Measurements from ENCODE around the gene TTYH3.

TTYH3 gene

GRCh38 chr7:2644220-2644561, 12.4 kb downstream of the TTYH3 start:
- H3K27ac Mint-ChIP-seq = peak overlapping the region; percentile 97
- H3K36me3 Mint-ChIP-seq = no peaks in the 10 kb centered on the region
- peaks cover 24% of the 10 kb centered on the region for H3K4me1 Mint-ChIP-seq
- ATAC-seq (no peak), DNase-seq (ENCODE audit: low spot score in 2 of 2) (no peak)
- peak overlapping the region; percentile 82 for H3K4me3 Mint-ChIP-seq
- H3K9me3 Mint-ChIP-seq = no peaks in the 10 kb centered on the region

DNA sequence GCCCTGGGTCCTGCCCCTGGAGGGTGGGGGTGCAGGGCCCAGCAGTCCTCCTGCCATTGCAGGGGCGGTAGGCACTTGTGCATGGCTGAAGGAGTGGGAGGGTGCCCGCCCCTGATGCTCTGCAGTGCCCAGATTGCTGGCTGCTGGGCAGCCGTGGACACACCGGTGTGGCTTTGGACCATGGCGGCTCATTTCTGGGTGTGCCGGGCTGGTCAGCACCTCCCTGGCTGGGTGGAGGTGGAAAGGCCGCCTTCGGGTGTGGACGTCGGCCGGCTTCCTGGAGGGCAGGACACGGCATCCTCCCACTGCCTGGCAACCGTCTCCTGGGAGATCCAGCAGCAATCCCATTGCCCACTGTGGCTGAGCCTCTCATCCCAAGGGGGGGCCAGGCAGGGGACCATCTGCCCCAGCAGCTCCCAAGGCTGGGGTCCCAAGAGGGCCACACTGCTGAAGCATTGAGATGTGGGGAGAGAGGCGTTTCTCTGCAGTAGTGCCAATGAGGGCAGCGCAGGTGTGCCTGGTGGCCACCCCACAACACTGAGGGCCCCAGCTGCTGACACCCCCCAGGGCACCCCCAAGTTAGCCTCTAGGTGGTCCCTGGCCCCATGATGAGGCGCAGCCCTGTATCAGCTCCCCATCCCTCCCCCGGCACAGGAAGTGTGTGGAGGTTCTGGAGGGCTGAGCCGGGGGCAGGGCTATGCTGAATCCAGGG, 12.9 kb downstream of the TTYH3 start:
- no peak for DNase-seq (ENCODE audit: low spot score in 2 of 2)
- ATAC-seq = peak; percentile 65
- peaks cover 24% of the 10 kb centered on the region for H3K4me1 Mint-ChIP-seq

GRCh38 chr7:2645274-2645868, 13.6 kb downstream of the TTYH3 start:
- H3K9me3 Mint-ChIP-seq = no peaks in the 10 kb centered on the region
- peaks cover 24% of the 10 kb centered on the region for H3K4me1 Mint-ChIP-seq
- peak overlapping the region; percentile 82 for H3K4me3 Mint-ChIP-seq
- DNase-seq (ENCODE audit: low spot score in 2 of 2) = peak in 1 of 2 donors; percentile 74
- H3K27ac Mint-ChIP-seq = peak overlapping the region; percentile 97
- H3K36me3 Mint-ChIP-seq = no peaks in the 10 kb centered on the region
- peak; percentile 72 for ATAC-seq

More for the DNA sequence above, 12.9 kb downstream of the TTYH3 start:
- Mint-ChIP-seq H3K36me3 (no peaks in the 10 kb centered on the region), H3K27ac (peak overlapping the region; percentile 97), H3K4me3 (peak overlapping the region; percentile 82), H3K9me3 (no peaks in the 10 kb centered on the region)

DNA sequence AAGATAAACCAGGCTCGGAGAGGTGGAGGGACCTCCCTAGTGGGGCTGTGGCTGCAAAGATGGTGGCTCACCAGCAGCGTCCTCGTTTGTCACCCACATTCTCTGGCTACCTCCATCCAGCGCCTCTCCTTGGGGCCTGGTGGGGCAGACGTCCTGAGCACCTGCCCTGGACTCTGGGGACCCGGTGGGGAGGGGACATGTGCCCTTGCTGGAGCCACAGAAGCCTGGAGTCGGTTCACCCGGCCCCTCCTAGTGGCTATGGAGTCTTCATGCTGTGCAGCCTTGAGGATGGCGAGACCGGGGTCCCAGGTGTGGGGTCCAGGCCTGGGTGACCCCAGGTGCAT, 14.5 kb downstream of the TTYH3 start:
- no peak for ATAC-seq
- Mint-ChIP-seq H3K4me1 (peaks cover 24% of the 10 kb centered on the region), H3K9me3 (no peaks in the 10 kb centered on the region), H3K4me3 (no peak overlapping the region), H3K27ac (no peak overlapping the region), H3K36me3 (no peaks in the 10 kb centered on the region)
- DNase-seq (ENCODE audit: low spot score in 2 of 2) = no peak

GRCh38 chr7:2646680-2647571, 15.1 kb downstream of the TTYH3 start:
- ATAC-seq = no peak
- Mint-ChIP-seq H3K4me3 (no peak overlapping the region), H3K9me3 (no peaks in the 10 kb centered on the region), H3K4me1 (peaks cover 24% of the 10 kb centered on the region), H3K27ac (no peak overlapping the region), H3K36me3 (no peaks in the 10 kb centered on the region)
- no peak for DNase-seq (ENCODE audit: low spot score in 2 of 2)

- no peak for DNase-seq (ENCODE audit: low spot score in 2 of 2)
- ATAC-seq = no peak
- H3K4me1 Mint-ChIP-seq = peaks cover 24% of the 10 kb centered on the region
- no peak overlapping the region for H3K27ac Mint-ChIP-seq
- H3K36me3 Mint-ChIP-seq = no peaks in the 10 kb centered on the region
- H3K9me3 Mint-ChIP-seq = no peaks in the 10 kb centered on the region
- no peak overlapping the region for H3K4me3 Mint-ChIP-seq
Observed at GRCh38 chr7:2647594-2648172, 15.9 kb downstream of the TTYH3 start.

GRCh38 chr7:2649139-2649838, 17.5 kb downstream of the TTYH3 start:
- no peak for ATAC-seq
- Mint-ChIP-seq H3K4me1 (peaks cover 15% of the 10 kb centered on the region), H3K4me3 (no peak overlapping the region), H3K36me3 (no peaks in the 10 kb centered on the region), H3K9me3 (no peaks in the 10 kb centered on the region), H3K27ac (no peak overlapping the region)
- no peak for DNase-seq (ENCODE audit: low spot score in 2 of 2)

GRCh38 chr7:2649991-2650390, 18.2 kb downstream of the TTYH3 start:
- Mint-ChIP-seq H3K36me3 (no peaks in the 10 kb centered on the region), H3K9me3 (no peaks in the 10 kb centered on the region), H3K4me1 (peaks cover 8% of the 10 kb centered on the region), H3K4me3 (no peak overlapping the region), H3K27ac (no peak overlapping the region)
- ATAC-seq (no peak), DNase-seq (ENCODE audit: low spot score in 2 of 2) (no peak)

DNA sequence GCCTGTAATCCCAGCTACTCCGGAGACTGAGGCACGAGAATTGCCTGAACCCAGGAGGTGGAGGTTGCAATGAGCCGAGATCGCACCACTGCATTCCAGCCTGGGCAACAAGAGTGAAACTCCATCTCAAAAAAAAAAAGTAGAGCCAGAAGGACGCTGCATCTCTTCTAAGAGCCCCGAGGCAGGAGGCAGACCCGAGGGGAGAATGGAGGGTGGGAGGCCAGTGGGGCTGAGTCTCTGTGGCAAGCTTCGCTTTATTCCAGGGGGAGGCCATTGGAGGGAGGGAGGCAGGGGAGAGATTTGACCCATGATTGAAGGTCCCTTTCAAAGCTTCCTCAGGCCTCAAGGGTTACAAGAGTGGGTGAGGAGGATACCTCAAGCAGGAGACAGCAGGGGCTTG, 18.7 kb downstream of the TTYH3 start:
- H3K4me3 Mint-ChIP-seq = no peak overlapping the region
- H3K9me3 Mint-ChIP-seq = no peaks in the 10 kb centered on the region
- ATAC-seq (no peak), DNase-seq (ENCODE audit: low spot score in 2 of 2) (no peak)
- H3K36me3 Mint-ChIP-seq = no peaks in the 10 kb centered on the region
- H3K27ac Mint-ChIP-seq = peak overlapping the region; percentile 54
- peaks cover 4% of the 10 kb centered on the region for H3K4me1 Mint-ChIP-seq

DNA sequence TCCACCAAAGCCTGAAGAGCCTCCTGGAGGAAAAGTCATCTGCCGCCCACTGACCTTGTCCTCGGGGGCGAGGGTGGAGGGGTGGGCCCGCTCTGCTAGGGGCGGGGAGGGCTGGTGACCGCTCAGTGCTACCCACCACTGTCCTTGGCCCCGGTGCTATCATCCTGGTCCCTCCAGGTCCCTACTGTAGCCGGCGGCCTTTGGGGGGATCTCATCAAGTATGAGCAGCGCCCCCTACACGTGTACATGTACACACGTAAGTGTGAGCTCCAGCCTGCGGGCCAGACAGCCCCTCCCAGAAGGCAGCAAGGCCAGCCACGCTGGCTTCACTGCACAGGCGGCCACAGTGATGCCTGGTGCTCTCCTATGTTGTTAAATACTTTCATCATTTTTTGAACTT, 19.6 kb downstream of the TTYH3 start:
- H3K9me3 Mint-ChIP-seq = no peaks in the 10 kb centered on the region
- no peak overlapping the region for H3K4me3 Mint-ChIP-seq
- ATAC-seq (no peak), DNase-seq (ENCODE audit: low spot score in 2 of 2) (no peak)
- no peaks in the 10 kb centered on the region for H3K4me1 Mint-ChIP-seq
- no peaks in the 10 kb centered on the region for H3K36me3 Mint-ChIP-seq
- no peak overlapping the region for H3K27ac Mint-ChIP-seq

GRCh38 chr7:2651847-2652735, 20.3 kb downstream of the TTYH3 start:
- Mint-ChIP-seq H3K4me3 (no peak overlapping the region), H3K4me1 (no peaks in the 10 kb centered on the region), H3K36me3 (no peaks in the 10 kb centered on the region), H3K27ac (no peak overlapping the region), H3K9me3 (no peaks in the 10 kb centered on the region)
- DNase-seq (ENCODE audit: low spot score in 2 of 2) = no peak
- ATAC-seq = no peak

DNA sequence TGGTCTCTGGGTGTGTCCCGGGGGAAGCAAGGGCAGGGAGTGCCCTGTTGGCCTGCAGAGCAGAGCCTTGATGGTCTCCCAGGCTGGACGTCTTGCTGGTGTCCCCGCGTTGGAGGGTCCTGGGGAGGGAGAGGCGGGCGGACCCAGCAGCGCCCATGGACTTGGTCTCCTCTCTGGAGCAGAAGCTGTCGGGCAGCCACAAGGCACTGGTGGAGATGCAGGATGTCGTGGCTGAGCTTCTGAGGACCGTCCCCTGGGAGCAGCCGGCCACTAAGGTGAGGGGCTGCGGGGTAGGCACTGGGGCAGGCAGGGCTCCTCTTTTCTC, 20.9 kb downstream of the TTYH3 start:
- H3K27ac Mint-ChIP-seq = no peak overlapping the region
- DNase-seq (ENCODE audit: low spot score in 2 of 2) = no peak

DNA sequence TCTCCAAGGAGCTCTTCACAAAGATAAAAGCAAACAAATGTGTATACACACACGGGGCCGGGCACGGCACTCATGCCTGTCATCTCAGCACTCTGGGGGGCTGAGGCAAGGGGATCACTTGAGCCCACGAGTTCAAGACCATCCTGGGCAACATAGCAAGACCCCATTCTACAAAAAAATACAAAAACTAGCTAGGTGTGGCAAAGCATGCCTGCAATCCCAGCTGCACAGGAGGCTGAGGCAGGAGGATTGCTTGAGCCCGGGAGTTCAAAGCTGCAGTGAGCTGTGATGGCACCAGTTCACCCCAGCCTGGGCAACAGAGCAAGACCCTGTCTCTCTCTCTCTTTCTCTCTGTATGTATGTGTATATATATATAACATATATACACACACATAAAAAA, 22.3 kb downstream of the TTYH3 start:
- H3K4me1 Mint-ChIP-seq = no peaks in the 10 kb centered on the region
- H3K9me3 Mint-ChIP-seq = no peaks in the 10 kb centered on the region
- DNase-seq (ENCODE audit: low spot score in 2 of 2) (no peak), ATAC-seq (no peak)
- H3K36me3 Mint-ChIP-seq = no peaks in the 10 kb centered on the region
- H3K4me3 Mint-ChIP-seq = no peak overlapping the region
- no peak overlapping the region for H3K27ac Mint-ChIP-seq

More for the DNA sequence above, 20.9 kb downstream of the TTYH3 start:
- no peaks in the 10 kb centered on the region for H3K4me1 Mint-ChIP-seq
- H3K9me3 Mint-ChIP-seq = no peaks in the 10 kb centered on the region
- H3K36me3 Mint-ChIP-seq = no peaks in the 10 kb centered on the region
- no peak for ATAC-seq
- no peak overlapping the region for H3K4me3 Mint-ChIP-seq

- ATAC-seq = no peak
- H3K36me3 Mint-ChIP-seq = no peaks in the 10 kb centered on the region
- H3K27ac Mint-ChIP-seq = peak overlapping the region; percentile 4
Observed at GRCh38 chr7:2655870-2656614, 24.3 kb downstream of the TTYH3 start.

More at GRCh38 chr7:2655870-2656614, 24.3 kb downstream of the TTYH3 start:
- Mint-ChIP-seq H3K4me3 (no peak overlapping the region), H3K9me3 (no peaks in the 10 kb centered on the region), H3K4me1 (no peaks in the 10 kb centered on the region)
- DNase-seq (ENCODE audit: low spot score in 2 of 2) = no peak
